WTC11 (cell line): Measurements from ENCODE around the gene C16orf95.

Experiments
- CREM ChIP-seq: sonication (generic); formaldehyde crosslinking; IDR thresholded peaks from 2 replicates; pipeline ENCODE4 v1.8.1; 2022; ENCODE audit warnings: mild to moderate bottlenecking, missing genetic modification reagents, moderate library complexity
- FOXK1 ChIP-seq: sonication (generic); formaldehyde crosslinking; IDR thresholded peaks from 2 replicates; pipeline ENCODE4 v1.8.0; 2022; ENCODE audit warnings: mild to moderate bottlenecking, moderate library complexity, missing genetic modification reagents
- NFYB ChIP-seq: sonication (generic); formaldehyde crosslinking; conservative IDR thresholded peaks from 2 replicates; pipeline ENCODE4 v1.8.0; 2022; ENCODE audit warnings: low read depth, missing genetic modification reagents
- RELA ChIP-seq: sonication (generic); formaldehyde crosslinking; IDR thresholded peaks from 2 replicates; pipeline ENCODE4 v1.8.1; 2022; ENCODE audit warnings: missing genetic modification reagents, mild to moderate bottlenecking, borderline replicate concordance
- TCF7 ChIP-seq: sonication (generic); formaldehyde crosslinking; IDR thresholded peaks from 2 replicates; pipeline ENCODE4 v1.8.0; 2022; ENCODE audit warnings: mild to moderate bottlenecking, low read depth, missing genetic modification reagents, moderate library complexity
- TP53 ChIP-seq: sonication (generic); formaldehyde crosslinking; IDR thresholded peaks from 2 replicates; pipeline ENCODE4 v1.8.1; 2023; ENCODE audit warnings: mild to moderate bottlenecking, missing genetic modification reagents
- ZBTB21 ChIP-seq: sonication (generic); formaldehyde crosslinking; IDR thresholded peaks from 2 replicates; pipeline ENCODE4 v1.8.1; 2023; ENCODE audit warnings: mild to moderate bottlenecking, missing genetic modification reagents, borderline replicate concordance
- ZNF263 ChIP-seq: sonication (generic); formaldehyde crosslinking; IDR thresholded peaks from 2 replicates; pipeline ENCODE4 v1.8.1; 2022; ENCODE audit warnings: low read depth, mild to moderate bottlenecking, moderate library complexity, missing genetic modification reagents
- TF ChIP-seq, protein P1 (sequence below): sonication (generic); formaldehyde crosslinking; IDR thresholded peaks from 2 replicates; pipeline ENCODE4 v1.8.0; 2022; ENCODE audit warnings: mild to moderate bottlenecking, missing genetic modification reagents
- TF ChIP-seq, protein P2 (sequence below): fragments of 200-600 bp; IDR thresholded peaks from 2 replicates; pipeline ENCODE4 v1.8.0; 2022; ENCODE audit warnings: antibody characterized with exemption
- TF ChIP-seq, protein P3 (sequence below): sonication (generic); formaldehyde crosslinking; IDR thresholded peaks from 2 replicates; pipeline ENCODE4 v1.8.1; 2023; ENCODE audit warnings: mild to moderate bottlenecking, missing genetic modification reagents, moderate library complexity
- TF ChIP-seq, protein P4 (sequence below): sonication (generic); formaldehyde crosslinking; IDR thresholded peaks from 2 replicates; pipeline ENCODE4 v1.8.1; 2022; ENCODE audit warnings: low read depth, mild to moderate bottlenecking, moderate library complexity, missing genetic modification reagents, borderline replicate concordance
- TF ChIP-seq, protein P5 (sequence below): sonication (generic); formaldehyde crosslinking; conservative IDR thresholded peaks from 2 replicates; pipeline ENCODE4 v1.8.1; 2022; ENCODE audit warnings: mild to moderate bottlenecking, missing genetic modification reagents

DNA sequence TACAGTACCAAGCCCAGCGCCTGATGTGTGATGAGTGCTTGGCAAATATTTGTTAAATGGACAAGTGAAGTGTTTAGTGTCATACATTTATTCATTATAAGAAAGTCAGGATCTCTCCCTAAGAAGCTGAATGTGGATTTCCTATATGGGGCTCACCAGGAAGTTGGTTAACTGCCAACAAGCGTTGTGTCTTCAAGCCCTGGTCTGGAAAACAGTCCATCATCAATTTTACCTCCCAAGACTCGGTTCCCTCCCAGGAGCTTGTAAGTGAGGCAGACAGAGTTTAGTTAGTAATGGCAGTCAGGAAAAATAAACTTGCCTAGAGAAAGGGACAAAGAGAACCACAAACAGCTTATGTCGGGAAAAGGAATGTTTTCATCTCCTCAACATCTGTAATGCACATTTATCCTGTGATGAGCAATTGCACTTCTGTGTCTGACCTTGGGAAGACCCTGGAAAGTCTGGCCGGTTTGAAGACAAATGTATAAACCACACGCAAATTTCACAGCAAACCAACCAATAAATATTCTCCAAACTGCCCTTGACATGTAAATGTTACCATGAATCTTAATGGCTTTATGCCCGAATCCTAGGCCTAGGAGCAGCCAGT is 28.3 kb downstream of the C16orf95 start:
- TF ChIP-seq, protein P1, sequence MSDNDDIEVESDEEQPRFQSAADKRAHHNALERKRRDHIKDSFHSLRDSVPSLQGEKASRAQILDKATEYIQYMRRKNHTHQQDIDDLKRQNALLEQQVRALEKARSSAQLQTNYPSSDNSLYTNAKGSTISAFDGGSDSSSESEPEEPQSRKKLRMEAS (CRISPR knock-in tag): no peak
- TF ChIP-seq CREM (CRISPR knock-in tag) (no peak), TP53 (CRISPR knock-in tag) (no peak), FOXK1 (CRISPR knock-in tag) (no peak), NFYB (CRISPR knock-in tag) (no peak), TCF7 (no peak), ZBTB21 (CRISPR knock-in tag) (no peak), ZNF263 (CRISPR knock-in tag) (no peak), RELA (CRISPR knock-in tag) (no peak)
- TF ChIP-seq, protein P2, sequence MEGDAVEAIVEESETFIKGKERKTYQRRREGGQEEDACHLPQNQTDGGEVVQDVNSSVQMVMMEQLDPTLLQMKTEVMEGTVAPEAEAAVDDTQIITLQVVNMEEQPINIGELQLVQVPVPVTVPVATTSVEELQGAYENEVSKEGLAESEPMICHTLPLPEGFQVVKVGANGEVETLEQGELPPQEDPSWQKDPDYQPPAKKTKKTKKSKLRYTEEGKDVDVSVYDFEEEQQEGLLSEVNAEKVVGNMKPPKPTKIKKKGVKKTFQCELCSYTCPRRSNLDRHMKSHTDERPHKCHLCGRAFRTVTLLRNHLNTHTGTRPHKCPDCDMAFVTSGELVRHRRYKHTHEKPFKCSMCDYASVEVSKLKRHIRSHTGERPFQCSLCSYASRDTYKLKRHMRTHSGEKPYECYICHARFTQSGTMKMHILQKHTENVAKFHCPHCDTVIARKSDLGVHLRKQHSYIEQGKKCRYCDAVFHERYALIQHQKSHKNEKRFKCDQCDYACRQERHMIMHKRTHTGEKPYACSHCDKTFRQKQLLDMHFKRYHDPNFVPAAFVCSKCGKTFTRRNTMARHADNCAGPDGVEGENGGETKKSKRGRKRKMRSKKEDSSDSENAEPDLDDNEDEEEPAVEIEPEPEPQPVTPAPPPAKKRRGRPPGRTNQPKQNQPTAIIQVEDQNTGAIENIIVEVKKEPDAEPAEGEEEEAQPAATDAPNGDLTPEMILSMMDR: no peak
- TF ChIP-seq, protein P3, sequence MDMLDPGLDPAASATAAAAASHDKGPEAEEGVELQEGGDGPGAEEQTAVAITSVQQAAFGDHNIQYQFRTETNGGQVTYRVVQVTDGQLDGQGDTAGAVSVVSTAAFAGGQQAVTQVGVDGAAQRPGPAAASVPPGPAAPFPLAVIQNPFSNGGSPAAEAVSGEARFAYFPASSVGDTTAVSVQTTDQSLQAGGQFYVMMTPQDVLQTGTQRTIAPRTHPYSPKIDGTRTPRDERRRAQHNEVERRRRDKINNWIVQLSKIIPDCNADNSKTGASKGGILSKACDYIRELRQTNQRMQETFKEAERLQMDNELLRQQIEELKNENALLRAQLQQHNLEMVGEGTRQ: no peak
- TF ChIP-seq, protein P4, sequence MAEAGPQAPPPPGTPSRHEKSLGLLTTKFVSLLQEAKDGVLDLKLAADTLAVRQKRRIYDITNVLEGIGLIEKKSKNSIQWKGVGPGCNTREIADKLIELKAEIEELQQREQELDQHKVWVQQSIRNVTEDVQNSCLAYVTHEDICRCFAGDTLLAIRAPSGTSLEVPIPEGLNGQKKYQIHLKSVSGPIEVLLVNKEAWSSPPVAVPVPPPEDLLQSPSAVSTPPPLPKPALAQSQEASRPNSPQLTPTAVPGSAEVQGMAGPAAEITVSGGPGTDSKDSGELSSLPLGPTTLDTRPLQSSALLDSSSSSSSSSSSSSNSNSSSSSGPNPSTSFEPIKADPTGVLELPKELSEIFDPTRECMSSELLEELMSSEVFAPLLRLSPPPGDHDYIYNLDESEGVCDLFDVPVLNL (CRISPR knock-in tag): no peak
- TF ChIP-seq, protein P5, sequence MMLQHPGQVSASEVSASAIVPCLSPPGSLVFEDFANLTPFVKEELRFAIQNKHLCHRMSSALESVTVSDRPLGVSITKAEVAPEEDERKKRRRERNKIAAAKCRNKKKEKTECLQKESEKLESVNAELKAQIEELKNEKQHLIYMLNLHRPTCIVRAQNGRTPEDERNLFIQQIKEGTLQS (CRISPR knock-in tag): no peak
